Measurements from ENCODE around the gene LHFPL6.

- no peak for TF ChIP-seq CTCF (IDR thresholded peaks at IDR 0.05)
- no peak for TF ChIP-seq POLR2A (IDR thresholded peaks at IDR 0.05)
- TF ChIP-seq EP300 (IDR thresholded peaks at IDR 0.05), result no peak
Measured at GRCh38 chr13:39596176-39596575, 6.8 kb downstream of the LHFPL6 start.

Measured in upper lobe of left lung (tissue), 4 donors.